Mammary epithelial cell (primary cell): Measurements from ENCODE around the gene KMT2B.
"Not testable (repeated sequence)": the region's sequence is repeated elsewhere in the genome, so short reads cannot be mapped to it uniquely, and the experiment has no call there.

Experiments
- CTCF ChIP-seq, 2 donors: IDR thresholded peaks in 1 of 2; conservative IDR thresholded peaks in 1 of 2; 2 replicates each; pipeline ENCODE4 v1.5.1; 2011 to 2012; ENCODE audit warnings: inconsistent platforms in 2 of 2, low read length in 2 of 2, mild to moderate bottlenecking in 2 of 2, control low read depth in 1 of 2, low read depth in 1 of 2; ENCODE audit not compliant: insufficient read depth in 1 of 2; ENCODE audit errors: extremely low read depth in 1 of 2
- EZH2 ChIP-seq: IDR thresholded peaks from 2 replicates; pipeline ENCODE4 v1.6.1; 2012; ENCODE audit warnings: low read length, inconsistent platforms, borderline replicate concordance

GRCh38 chr19:35724132-35724531 is 6.3 kb downstream of the KMT2B start:
- not testable (repeated sequence) for TF ChIP-seq EZH2; CTCF (conservative IDR thresholded peaks at IDR 0.05 in 1 of 2, IDR thresholded peaks at IDR 0.05 in 1 of 2; ENCODE audit: extremely low read depth in 1 of 2, insufficient read depth in 1 of 2, low read depth in 1 of 2, low read length in 2 of 2)
